Non-pigmented ciliary epithelial cell (primary cell): ENCODE results near the gene SGPP1.
"Not testable (repeated sequence)": the region's sequence is repeated elsewhere in the genome, so short reads cannot be mapped to it uniquely, and the experiment has no call there.

ENCODE experiments used
- DNase-seq: peaks from one replicate; pipeline ENCODE4 v3.0.0-alpha.2; 2010; ENCODE audit warnings: low read depth

SGPP1 gene

GRCh38 chr14:63636094-63636635 lies 91.7 kb downstream of the SGPP1 start:
- not testable (repeated sequence) for DNase-seq
